IPS DF 19.7 (cell line): ENCODE results near the gene HPSE2.
"Not testable (repeated sequence)": the region's sequence is repeated elsewhere in the genome, so short reads cannot be mapped to it uniquely, and the experiment has no call there.

Experiments used
- DNase-seq: peaks from one replicate; pipeline ENCODE4 v3.0.0-alpha.2; 2013; ENCODE audit warnings: low read depth, low spot score

The HPSE2 gene

DNA sequence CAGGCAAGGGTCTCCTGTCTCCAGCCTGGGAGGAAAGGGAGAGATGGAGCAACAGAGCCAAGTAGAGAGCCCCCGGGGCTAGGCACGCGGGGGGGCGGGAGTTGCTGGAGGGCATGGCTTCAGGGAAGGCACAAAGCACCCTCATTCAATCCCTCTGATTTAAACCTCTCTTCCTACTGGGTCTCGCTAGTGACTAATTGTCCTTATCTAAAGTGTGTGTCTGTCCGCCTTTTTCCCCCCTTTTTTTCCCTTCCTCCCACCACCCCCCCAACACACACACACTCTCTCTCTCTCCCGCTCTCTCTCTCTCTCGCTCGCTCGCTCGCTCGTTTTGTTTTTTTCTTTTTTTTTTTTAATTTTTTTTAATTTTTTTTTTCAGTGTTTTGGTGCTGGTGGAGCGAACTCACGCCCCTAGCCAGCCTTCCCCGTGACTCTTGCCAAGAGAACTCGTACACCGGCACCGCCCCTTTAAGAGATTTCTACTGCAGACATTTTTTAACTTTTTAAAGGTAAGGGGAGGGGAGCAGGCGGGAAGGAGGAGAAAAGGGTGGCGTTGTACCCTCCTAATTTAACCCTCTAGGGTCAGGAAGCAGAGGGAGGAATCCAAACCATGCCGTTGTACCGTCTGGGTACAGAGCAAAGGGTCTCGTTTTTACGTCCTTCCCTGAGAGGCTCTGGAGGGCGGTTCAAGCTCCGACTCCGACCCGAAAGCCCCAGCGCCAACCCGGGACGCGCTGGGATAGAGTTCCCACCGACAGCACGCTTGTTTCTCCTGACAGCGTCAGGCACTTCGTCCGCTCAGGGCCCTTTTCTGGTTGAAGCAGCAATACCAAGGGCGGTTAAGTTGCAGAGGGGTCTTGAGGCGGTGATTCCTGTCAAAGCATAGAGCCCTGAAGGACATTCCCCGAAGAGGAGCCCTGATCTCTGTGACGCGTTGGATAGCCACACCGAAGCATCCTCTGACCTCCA is at the start of gene HPSE2:
TSS of gene HPSE2 (minus strand) at position 195 of the 969 bp plus-strand sequence.
- DNase-seq = no peak

DNA sequence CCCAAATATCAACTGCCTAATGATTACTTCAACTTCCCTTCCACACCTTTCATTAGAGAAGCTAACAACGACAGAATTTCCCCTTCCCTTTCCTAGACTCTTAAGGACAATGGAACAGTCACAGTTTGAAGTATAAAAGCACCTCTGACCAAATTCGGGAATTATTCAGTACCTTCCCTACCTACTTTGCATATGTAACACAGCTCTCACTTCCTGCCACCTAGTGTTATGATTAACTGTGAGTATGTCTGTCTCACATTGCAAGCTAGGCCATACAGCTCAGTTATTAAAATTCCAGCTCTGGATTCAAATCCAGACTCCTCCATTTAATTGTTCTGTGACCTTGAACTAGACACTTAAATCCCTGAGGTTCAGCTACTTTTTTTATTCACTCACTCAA is 44.8 kb upstream of the HPSE2 start:
- DNase-seq = no peak

DNA sequence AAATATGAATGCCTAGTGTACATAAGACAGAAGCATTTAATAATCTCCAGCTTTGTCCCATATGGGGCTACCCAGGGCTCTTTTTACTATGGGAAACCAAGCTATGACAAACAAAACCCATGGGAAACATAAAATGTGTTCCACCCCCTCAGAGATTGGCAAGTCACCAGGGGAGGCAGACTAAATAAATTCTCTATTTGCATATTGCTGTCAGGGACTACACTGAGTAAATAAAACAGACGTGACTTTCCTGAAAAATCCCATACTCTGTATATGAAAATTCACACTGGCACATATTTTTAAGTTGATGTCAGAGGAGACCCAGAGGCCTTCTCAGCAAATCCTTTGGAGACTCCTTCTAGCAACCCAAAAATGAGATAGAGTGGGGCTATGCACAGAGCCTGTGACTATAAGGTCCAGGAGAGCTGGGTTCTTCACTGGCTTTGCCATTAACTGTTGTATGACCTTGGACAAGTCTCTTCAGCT is 44.0 kb upstream of the HPSE2 start:
- no peak for DNase-seq

DNA sequence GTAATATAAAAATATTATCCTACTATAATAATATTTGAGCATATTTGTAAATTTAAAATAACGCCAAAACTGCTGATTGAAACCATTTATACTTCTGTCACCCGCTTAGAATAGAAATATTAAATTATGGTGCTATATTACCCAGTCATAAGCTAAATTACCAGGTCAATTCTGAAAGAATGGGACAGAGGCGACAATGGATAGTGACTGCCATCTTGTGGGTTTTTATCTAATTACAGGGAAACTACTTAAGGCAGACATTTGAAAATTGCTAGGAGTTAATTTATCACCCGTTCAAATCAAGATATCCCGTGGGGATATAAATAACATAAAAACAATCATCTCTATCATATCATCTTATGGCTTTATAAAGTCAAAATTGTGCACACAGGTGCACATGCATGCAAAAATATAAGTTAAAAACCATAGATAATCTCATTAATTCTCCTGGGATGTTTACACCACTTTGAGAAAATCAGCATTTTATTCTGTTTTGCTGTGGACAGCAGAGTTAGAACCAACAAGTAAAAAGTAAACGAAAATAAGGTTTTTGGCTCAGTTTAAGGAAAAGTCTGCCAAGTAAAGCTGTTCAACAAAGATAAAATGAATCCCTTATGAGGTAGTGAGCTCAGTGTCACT is 41.3 kb upstream of the HPSE2 start:
- DNase-seq = no peak

DNA sequence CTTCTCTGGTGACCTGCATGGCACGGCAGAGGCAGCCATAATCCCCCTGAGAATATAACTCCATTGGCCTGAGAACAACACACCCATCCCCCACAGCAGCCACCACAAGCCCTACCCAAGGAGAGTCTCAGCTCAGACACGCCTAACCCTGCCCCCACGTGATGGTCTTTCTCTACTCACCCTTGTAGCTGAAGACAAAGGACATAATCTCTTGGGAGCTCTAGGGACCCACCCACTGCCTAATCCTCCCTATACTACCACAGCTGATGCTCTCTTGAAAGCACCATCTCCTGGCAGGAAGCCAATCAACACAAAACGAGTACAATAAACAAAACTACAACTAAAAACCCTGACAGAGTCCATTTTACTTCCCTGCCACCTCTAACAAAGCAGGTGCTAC is 30.7 kb upstream of the HPSE2 start:
- no peak for DNase-seq

DNA sequence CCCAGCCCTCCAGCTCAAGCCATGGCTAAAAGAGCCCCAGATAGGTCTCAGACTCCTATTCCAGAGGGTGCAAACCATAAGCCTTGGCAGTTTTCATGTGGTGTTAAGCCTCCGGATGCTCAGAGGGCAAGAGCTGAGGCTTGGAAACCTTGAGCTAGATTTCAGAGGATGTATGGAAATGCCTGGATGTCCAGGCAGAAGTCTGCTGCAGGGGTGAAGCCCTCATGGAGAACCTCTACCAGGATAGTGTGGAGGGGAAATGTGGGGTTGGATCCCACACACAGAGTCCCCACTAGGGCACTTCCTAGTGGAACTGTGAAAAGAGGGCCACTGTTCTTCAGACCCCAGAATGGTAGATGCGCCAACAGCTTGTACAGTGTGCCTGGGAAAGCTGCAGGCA is 13.2 kb upstream of the HPSE2 start:
- no peak for DNase-seq

DNA sequence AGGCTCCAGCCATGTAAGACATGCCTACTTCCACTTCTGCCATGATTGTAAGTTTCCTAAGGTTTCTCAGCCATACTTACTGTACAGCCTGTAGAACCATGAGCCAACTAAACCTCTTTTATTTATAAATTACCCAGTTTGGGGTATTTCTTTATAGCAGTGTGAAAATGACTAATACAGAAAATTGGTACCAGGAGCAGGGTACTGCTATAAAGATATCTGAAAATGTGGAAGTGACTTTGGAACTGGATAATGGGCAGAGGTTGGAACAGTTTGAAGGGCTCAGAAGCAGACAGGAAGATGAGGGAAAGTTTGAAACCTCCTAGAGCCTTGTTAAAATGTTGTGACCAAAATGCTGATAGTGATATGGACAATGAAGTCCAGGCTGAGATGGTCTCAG is 12.2 kb upstream of the HPSE2 start:
- not testable (repeated sequence) for DNase-seq

DNA sequence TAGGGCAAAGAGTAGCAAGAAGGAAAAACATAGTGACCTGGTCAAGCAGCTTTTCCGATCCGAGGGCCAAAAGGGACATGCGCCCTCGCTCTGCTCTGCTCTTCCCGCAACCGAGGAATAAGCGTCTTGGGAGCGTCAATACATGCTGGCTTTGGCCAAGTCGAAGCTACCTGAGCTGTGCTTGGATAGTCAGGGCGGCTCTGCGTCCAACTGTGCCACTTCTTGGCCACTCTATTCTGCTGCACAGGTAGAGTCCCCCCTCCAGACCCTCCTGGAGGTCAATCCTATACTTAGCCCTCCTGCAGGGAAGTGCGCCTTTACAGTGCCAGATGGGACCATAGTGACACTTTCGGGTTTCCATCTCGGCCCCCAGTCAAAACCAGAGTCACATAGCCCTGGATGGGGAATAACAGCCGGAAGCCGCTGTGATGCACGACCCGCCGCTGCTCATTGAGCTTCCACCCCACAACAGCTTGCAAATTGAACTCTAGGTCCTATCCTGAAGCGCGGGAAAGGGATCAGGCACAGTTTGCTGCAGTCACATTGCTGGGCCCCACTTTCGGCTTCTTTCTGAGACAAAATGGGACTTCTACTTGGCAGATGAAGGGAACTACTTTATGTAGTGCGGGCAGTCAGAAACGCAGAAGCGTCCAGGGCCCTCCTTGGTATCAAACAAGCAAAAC is 1.1 kb upstream of the HPSE2 start:
- DNase-seq = no peak

DNA sequence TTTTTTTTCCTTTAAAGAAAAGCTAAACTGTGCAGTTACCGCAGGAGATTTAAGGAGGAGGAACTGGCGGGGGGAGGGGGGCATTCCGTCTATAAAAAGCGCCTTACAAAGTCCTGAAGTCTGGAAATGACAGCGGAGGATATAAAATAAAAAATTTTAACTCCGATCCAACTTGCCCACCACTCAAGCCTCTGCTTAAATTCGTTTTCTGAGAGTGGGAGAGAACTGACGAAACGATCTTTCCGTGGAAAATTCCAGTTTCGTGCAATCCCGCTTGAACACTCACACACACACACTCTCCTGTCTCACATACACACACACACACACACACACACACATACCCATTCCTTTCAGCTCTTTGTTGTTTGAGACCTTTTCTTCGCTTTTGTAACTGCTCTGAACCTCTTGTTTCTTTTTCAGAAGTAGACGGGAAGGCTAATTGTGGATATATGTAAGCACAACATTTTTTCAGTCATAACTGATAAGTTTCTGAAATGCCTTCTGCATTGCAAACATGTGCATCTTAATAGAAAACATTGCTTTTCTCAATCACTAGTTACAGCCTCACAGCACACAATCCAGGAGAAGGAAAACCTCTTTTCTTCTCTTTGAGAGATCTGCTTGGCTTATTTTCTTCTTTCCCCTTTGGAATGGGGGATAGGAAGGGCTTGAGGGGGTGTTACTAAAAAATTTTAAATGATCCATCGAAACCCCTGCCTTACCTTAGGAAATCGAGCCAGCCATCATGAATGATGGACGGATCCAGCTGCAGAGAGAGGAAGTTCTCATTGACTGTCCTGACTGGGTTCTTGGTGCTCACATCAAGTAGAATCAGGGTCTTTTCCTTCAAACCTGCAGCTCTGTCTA is 628 bp downstream of the HPSE2 start:
- DNase-seq = no peak

DNA sequence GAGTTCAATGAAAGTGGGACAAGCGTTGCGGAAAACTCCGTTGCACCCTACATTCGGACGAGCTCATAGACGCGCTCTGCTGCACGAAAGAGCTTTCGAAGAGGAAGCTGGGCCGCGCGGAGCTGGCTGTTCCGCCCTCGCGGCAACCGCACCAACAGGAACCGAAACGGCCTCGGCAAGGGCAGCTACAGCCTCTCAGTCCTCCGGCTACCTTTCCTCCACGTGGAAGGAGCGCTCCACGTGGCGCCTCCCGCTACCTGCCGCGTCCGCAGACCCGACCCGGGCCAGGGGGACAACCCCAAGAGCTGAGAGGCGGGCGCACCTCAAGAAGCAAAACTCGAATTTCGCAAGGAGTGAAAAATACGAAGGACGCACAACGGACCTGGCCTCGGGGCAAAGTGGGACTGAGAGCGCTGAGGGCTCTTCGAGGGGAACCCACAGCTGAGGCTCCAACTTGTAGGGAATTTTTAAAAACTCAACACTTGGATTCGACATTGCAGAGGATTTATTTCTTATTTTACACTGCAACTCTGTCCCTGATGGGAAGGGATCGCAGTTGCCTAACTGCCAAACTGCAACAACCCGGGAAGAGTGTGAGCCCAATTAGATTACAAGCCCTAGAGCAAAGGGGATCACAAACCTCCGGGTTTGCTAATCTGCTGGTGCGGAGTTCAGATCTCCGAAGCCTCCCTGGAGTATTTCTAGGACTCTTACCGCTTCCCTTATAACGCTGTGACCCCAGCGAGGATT is 1.4 kb downstream of the HPSE2 start:
- DNase-seq = no peak

DNA sequence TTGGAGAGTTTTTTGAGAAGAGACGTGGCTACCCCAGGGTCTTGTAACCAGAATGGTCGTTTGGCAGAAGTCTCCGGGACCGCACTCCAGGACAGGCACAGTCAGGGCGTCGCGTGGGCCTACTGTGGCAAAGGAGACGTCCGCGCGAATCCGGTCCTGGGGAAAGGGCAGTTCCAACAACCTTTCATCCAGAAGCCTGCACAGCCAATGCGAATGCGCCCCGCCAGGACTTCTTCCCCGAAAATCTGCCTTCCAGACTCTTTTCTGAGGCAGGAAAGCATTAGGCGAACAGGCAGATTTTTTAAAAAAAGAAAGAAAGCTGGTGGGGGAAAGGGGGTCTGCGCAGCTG is 2.0 kb downstream of the HPSE2 start:
- no peak for DNase-seq

DNA sequence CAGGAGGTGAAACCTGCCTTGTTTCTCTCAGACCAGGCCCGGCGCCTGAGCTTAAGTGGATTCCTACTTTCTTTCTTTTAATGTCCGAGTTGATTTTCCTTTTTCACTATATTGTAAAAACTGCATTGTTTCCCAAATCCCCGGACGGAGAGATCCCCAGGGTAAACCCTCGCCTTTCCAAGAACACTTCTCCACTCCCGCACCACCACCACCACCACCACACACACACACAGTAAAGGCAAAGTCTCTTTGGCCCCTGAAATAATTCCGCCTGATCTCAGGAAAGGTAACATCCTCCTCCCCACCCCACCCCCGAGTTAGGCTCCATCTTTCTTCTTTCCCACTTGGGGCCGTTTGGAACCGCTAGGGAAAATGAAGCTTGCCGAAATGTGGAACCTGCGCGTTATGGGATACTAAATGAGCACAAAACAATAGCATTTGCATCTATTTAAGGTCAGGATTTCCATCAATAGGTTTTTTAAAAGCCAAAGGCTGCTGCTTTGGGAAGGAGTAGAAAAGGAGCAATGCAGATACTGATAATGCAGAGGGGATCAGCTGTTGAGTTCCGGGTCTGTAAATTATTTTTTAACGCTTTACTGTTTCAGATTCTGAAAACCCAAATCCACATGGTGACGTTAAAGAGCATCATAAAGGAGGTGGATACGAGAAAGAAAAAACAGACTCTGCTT is 2.5 kb downstream of the HPSE2 start:
- DNase-seq = no peak

DNA sequence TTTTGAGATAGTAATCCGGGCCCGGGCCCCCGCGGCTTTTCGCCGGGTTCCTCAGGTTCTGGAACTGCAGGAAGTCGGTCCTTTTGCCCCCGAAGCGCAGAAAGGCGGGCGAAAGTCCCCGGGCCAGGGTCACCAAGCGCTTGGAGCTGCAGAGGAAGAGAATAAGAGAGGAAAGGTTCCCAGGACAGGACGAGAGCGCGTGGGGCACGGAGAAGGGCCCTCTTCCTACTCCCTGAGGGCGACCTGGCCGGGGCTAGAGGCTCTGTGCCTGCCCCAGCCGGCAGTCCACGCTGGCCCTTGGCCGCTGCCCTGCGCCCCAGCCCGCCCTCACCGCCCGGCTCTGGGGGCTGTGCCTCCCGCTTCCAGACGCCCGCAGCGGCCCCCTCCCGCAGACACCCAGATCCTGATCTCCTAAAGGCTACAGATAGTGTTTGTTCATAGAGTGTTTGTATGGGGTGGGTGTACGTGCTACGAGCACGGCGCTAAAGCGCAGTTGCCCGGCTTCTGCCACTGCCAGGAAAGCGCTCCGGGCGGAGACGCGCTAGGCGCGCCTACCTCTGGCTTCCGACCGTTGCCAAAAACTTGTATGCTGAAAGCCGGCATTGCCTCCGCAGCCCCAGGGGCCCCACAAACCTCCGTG is 3.2 kb downstream of the HPSE2 start:
- DNase-seq = no peak

DNA sequence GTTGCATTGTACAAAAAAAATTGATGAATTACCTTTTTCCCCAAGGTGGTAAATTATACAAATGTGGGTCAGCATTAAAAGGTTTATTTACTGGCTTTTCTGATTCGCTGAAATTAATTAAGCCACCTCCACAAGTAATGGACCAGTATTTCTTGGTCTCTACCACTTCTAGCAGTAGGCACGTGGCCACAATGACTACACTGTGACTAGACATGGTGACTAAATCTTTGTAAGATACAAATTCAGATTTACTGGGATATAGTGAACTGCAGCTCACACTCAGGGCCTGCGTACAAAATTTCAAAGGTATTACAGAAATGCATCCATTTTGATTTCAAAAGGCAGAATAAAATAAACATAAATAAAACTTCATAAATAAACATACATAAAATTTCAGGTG is 10.9 kb downstream of the HPSE2 start:
- no peak for DNase-seq

DNA sequence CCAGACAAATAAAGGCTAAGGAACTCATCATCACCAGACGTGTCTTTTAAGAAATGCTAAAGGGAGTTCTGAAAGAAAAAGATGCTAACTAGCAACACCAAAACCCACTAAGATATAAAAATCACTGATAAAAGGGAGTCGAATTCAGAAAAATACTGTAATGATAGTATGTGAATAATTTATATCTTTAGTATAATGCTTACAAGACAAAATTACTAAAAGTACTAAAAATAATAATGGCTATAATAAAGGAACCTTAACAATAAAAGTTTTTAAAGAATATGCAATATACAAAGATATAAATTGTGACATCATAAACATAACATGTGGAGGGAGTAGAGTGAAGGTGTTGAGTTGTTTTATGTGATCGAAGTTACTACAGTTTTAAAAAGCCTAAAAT is 28.3 kb downstream of the HPSE2 start:
- no peak for DNase-seq

DNA sequence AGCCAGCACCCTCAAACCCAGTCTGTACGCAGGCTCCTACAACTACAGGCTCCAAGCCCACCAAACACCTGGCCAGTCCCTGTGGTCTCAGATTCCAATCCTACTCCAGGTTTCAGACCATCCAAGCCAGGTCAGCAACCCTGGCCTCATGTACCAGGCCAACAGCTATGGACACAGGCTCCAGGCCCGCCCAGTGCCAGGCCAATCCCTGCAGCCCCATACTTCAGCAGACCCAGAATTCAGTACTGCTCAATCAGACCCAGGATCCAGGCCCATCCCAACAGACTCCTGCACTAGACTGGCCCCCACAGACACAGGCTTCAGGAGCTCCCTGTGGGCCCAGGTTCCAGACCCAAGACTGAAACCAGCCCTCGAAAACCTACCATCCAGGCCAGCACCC is 32.3 kb downstream of the HPSE2 start:
- DNase-seq = no peak

DNA sequence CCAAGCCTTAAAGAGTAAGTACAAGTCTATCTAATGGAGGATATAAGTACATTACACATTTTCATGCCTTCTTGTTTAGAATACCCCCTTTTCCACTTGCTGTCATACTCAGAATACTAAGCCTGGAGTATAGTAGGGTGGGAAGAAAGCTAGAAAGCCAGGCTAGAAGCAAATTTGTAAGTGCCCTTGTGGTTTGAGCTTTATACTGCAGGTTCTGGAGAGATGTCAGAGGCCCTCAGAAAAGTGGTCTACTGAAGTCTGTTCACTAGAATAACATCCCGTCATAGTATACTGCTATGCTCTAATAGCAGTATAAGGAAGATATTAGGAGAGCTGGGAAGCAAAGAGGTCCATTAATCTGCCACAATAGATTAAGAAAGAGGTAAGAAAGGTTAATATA is 62.7 kb downstream of the HPSE2 start:
- no peak for DNase-seq

DNA sequence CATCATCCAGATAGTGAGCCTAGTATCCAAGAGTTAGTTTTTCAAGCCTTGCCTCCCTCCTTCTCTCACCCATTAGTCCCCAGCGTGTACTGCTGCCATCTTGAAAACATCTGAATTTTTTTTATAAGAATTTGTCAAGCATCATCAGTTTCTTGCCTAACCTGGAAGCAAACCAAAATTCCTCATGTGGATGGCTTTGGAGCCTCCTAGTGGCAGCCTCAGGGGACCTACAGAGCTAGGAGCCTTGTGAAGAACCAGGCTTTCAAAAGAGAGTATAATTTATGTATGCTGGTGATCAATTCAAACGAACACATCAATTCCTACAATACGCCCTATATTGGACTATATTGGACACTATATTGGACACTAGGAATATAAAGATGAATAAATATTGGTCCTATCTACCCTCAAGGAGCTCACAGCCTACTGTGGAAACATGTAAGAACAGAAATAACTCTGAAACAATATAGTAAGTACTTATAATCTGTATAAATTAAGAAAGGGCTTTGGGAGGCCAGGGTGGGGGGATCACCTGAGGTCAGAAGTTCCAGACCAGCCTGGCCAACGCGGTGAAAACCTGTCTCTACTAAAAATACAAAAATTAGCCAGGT is 63.4 kb downstream of the HPSE2 start:
- DNase-seq = no peak

DNA sequence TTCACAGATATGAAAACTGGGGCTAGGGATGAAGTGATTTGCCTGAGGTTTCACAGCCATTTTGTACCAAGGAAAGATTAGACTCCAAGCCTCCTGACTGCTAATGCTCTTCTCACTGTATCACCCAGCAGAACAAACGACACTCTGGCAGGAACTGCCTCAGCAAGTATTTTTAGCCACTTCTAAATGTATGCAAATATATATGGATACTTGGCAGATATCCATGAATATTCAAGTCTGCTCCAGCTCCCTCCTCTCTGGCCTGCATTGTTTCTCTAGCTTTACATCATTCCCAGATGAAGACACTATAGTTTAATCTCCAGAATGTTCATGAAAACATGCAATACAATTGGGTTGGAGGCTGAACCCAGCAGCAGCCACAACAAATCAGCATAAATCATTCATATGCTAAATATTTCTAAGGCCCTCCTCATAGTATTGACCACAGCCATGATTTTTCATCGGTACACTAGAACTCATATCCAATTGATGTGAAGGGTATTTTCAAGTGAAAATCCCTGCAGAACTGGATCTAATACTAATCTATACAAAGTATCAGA is 65.5 kb downstream of the HPSE2 start:
- DNase-seq = no peak
